DND-41 (cell line): Measurements from ENCODE around the gene GPX3.

Experiments
- ATAC-seq: fragments of 200-7000 bp; cut with Tn5 transposase; 3 replicates; pipeline ENCODE4 v1.9.1; 2021; ENCODE audit warnings: low read depth; ENCODE audit not compliant: insufficient read depth
- DNase-seq: peaks from one replicate; pipeline ENCODE4 v3.0.0-alpha.2; 2020
- H2AFZ ChIP-seq: 2 replicates; pipeline ENCODE4 v1.6.0; 2012; ENCODE audit warnings: low read depth, low read length
- H3K27ac ChIP-seq: 2 replicates; pipeline ENCODE4 v1.5.1; 2012; ENCODE audit warnings: low read length, inconsistent platforms
- H3K27me3 ChIP-seq: fragments of 200-600 bp; sonication (generic); 2 replicates; pipeline ENCODE4 v1.6.0; 2012; ENCODE audit warnings: low read length, mild to moderate bottlenecking, inconsistent platforms; ENCODE audit not compliant: insufficient read depth, poor library complexity
- H3K36me3 ChIP-seq: 2 replicates; pipeline ENCODE4 v1.5.1; 2012; ENCODE audit warnings: low read length, inconsistent platforms; ENCODE audit not compliant: insufficient read depth
- H3K4me1 ChIP-seq: 2 replicates; pipeline ENCODE4 v1.5.1; 2012; ENCODE audit warnings: mild to moderate bottlenecking, low read length; ENCODE audit not compliant: insufficient read depth
- H3K4me2 ChIP-seq: 2 replicates; pipeline ENCODE4 v1.6.0; 2012; ENCODE audit warnings: mild to moderate bottlenecking, moderate library complexity, low read length, inconsistent platforms; ENCODE audit not compliant: insufficient read depth
- H3K4me3 ChIP-seq, 2 experiments: fragments of 200-600 bp in 1 of 2; shearing (Covaris generic) in 1 of 2; 2 replicates each; pipeline ENCODE4 v1.5.1; 2012 to 2016; ENCODE audit warnings: inconsistent platforms in 2 of 2, low read length in 2 of 2, mild to moderate bottlenecking in 2 of 2, low read depth in 1 of 2, moderate library complexity in 1 of 2
- H3K79me2 ChIP-seq: 2 replicates; pipeline ENCODE4 v1.6.0; 2012; ENCODE audit warnings: low read length, inconsistent platforms; ENCODE audit not compliant: insufficient read depth
- H3K9ac ChIP-seq: 2 replicates; pipeline ENCODE4 v1.6.0; 2012; ENCODE audit warnings: low read depth, mild to moderate bottlenecking, inconsistent platforms, low read length, moderate library complexity
- H3K9me3 ChIP-seq: 2 replicates; pipeline ENCODE4 v1.5.1; 2012; ENCODE audit warnings: low read length, moderate library complexity, mild to moderate bottlenecking, inconsistent platforms; ENCODE audit not compliant: insufficient read depth, severe bottlenecking
- H4K20me1 ChIP-seq: 2 replicates; pipeline ENCODE4 v1.6.0; 2012; ENCODE audit warnings: low read length; ENCODE audit not compliant: insufficient read depth
- CTCF ChIP-seq: IDR thresholded peaks from 2 replicates; pipeline ENCODE4 v1.5.1; 2012; ENCODE audit warnings: borderline replicate concordance, low read length, moderate library complexity, mild to moderate bottlenecking; ENCODE audit not compliant: poor library complexity, severe bottlenecking; ENCODE audit errors: extremely low read depth
- EZH2 ChIP-seq: IDR thresholded peaks from 3 replicates; pipeline ENCODE4 v1.6.1; 2012; ENCODE audit warnings: borderline replicate concordance, low read depth, mild to moderate bottlenecking, moderate library complexity, low read length, inconsistent platforms; ENCODE audit not compliant: severe bottlenecking

The GPX3 gene

GRCh38 chr5:151055336-151055735 is 34.9 kb downstream of the GPX3 start:
- no peak for ATAC-seq
- Histone ChIP-seq H3K9ac (no peak overlapping the region), H4K20me1 (peaks cover 12% of the 10 kb centered on the region; the same call in 1 of the 2 replicates), H3K36me3 (peaks cover 91% of the 10 kb centered on the region), H3K4me2 (no peak overlapping the region), H3K27ac (no peak overlapping the region), H3K4me3 (no peak overlapping the region), H2AFZ (no peak overlapping the region), H3K4me1 (no peaks in the 10 kb centered on the region), H3K27me3 (no peaks in the 10 kb centered on the region), H3K79me2 (no peaks in the 10 kb centered on the region), H3K9me3 (no peaks in the 10 kb centered on the region)
- no peak for DNase-seq
- TF ChIP-seq EZH2 (no peak), CTCF (no peak)

GRCh38 chr5:151056379-151057325 is 36.3 kb downstream of the GPX3 start:
- ATAC-seq, result no peak
- Histone ChIP-seq H3K9ac (no peak overlapping the region), H3K4me3 (no peak overlapping the region), H3K27me3 (no peaks in the 10 kb centered on the region), H3K9me3 (no peaks in the 10 kb centered on the region), H3K4me2 (no peak overlapping the region), H3K4me1 (no peaks in the 10 kb centered on the region), H3K27ac (no peak overlapping the region), H4K20me1 (peaks cover 12% of the 10 kb centered on the region; the same call in 1 of the 2 replicates), H3K36me3 (peaks cover 95% of the 10 kb centered on the region), H3K79me2 (no peaks in the 10 kb centered on the region), H2AFZ (no peak overlapping the region)
- no peak for DNase-seq
- no peak for TF ChIP-seq EZH2
- no peak for TF ChIP-seq CTCF

- TF ChIP-seq CTCF, result no peak
- TF ChIP-seq EZH2, result no peak
- H4K20me1 ChIP-seq, result peaks cover 25% of the 10 kb centered on the region
- no peak for ATAC-seq
- H3K9ac ChIP-seq, result no peak overlapping the region
- H2AFZ ChIP-seq, result no peak overlapping the region
- no peaks in the 10 kb centered on the region for H3K27me3 ChIP-seq
- DNase-seq, result no peak
- no peaks in the 10 kb centered on the region for H3K9me3 ChIP-seq
- H3K36me3 ChIP-seq, result peaks cover 98% of the 10 kb centered on the region
- H3K4me2 ChIP-seq, result no peak overlapping the region
- no peak overlapping the region for H3K4me3 ChIP-seq
- H3K27ac ChIP-seq, result no peak overlapping the region
- H3K4me1 ChIP-seq, result no peaks in the 10 kb centered on the region
- H3K79me2 ChIP-seq, result peaks cover 4% of the 10 kb centered on the region
Measured at GRCh38 chr5:151058301-151058700, 37.9 kb downstream of the GPX3 start.
